ENCODE data around the gene ANXA4. TPM values are rescaled to one million over a fixed set of nuclear protein-coding genes. Genes with fewer than 3 reads are reported as not detected.
A peak's percentile ranks its signal among the peaks of the same experiment; 100 is the strongest.

The ANXA4 gene
- total RNA-seq, 3 donors from 2014 or later (not counting 1 experiment from before 2014, with no cell fraction given) = 44.6 to 63.6 (median 55.8) TPM

GRCh38 chr2:69789772-69790600, 48.1 kb downstream of the ANXA4 start:
- H3K36me3 ChIP-seq (ENCODE audit: control insufficient read depth, insufficient read depth, low read length) = peaks cover 4% of the 10 kb centered on the region
- intact Hi-C loops (cut with micrococcal nuclease) = no loop called here
- Mint-ChIP-seq H3K4me3 (peak overlapping the region; percentile 73), H3K27ac (peak overlapping the region; percentile 83 to 89), H3K27me3 (ENCODE audit: low read depth in 2 of 2) (no peaks in the 10 kb centered on the region), H3K9me3 (no peaks in the 10 kb centered on the region), H3K36me3 (no peaks in the 10 kb centered on the region), H3K4me1 (peaks cover 19 to 23% of the 10 kb centered on the region in 2 donors)
- DNase-seq (peak in 1 of 2 donors; percentile 20), ATAC-seq (peak; percentile 30 to 86 (median 53))
- 30% methylated on average over 6 of the region's 7 CpGs for WGBS (ENCODE audit: insufficient coverage)
- H3K27me3 ChIP-seq (ENCODE audit: control insufficient read depth, insufficient read depth, low read length) = no peaks in the 10 kb centered on the region
- peaks cover 13% of the 10 kb centered on the region for H3K4me1 ChIP-seq (ENCODE audit: control insufficient read depth, insufficient read depth, low read length)
- TF ChIP-seq CTCF (IDR thresholded peaks at IDR 0.05) = no peak
- peak overlapping the region; percentile 8 for H3K4me3 ChIP-seq (ENCODE audit: low read length)
- H3K27ac ChIP-seq (ENCODE audit: low read length) = peak overlapping the region; percentile 44
- H3K9me3 ChIP-seq (ENCODE audit: control insufficient read depth, insufficient read depth, low read length) = no peaks in the 10 kb centered on the region

- Mint-ChIP-seq H3K27ac (peak overlapping the region; percentile 83 to 89), H3K36me3 (no peaks in the 10 kb centered on the region)
- DNase-seq = no peak
Measured at GRCh38 chr2:69790601-69790959, 48.6 kb downstream of the ANXA4 start.

GRCh38 chr2:69791045-69791444, 49.1 kb downstream of the ANXA4 start:
- no peak for DNase-seq
- H3K27ac ChIP-seq (ENCODE audit: low read length) = no peak overlapping the region

More at GRCh38 chr2:69790601-69790959, 48.6 kb downstream of the ANXA4 start:
- Histone ChIP-seq H3K4me3 (ENCODE audit: low read length) (no peak overlapping the region), H3K4me1 (ENCODE audit: control insufficient read depth, insufficient read depth, low read length) (peaks cover 13% of the 10 kb centered on the region), H3K9me3 (ENCODE audit: control insufficient read depth, insufficient read depth, low read length) (no peaks in the 10 kb centered on the region), H3K27ac (ENCODE audit: low read length) (peak overlapping the region; percentile 44), H3K36me3 (ENCODE audit: control insufficient read depth, insufficient read depth, low read length) (peaks cover 4% of the 10 kb centered on the region), H3K27me3 (ENCODE audit: control insufficient read depth, insufficient read depth, low read length) (no peaks in the 10 kb centered on the region)
- ATAC-seq = no peak
- Mint-ChIP-seq H3K4me1 (peaks cover 19 to 23% of the 10 kb centered on the region in 2 donors), H3K9me3 (no peaks in the 10 kb centered on the region), H3K4me3 (peak overlapping the region; percentile 73), H3K27me3 (ENCODE audit: low read depth in 2 of 2) (no peaks in the 10 kb centered on the region)
- intact Hi-C loops (cut with micrococcal nuclease) = no loop called here
- 81% methylated on average over 1 of the region's 1 CpG for WGBS (ENCODE audit: insufficient coverage)
- no peak for TF ChIP-seq CTCF (IDR thresholded peaks at IDR 0.05)

More at GRCh38 chr2:69791045-69791444, 49.1 kb downstream of the ANXA4 start:
- Histone ChIP-seq H3K4me3 (ENCODE audit: low read length) (no peak overlapping the region), H3K4me1 (ENCODE audit: control insufficient read depth, insufficient read depth, low read length) (peaks cover 13% of the 10 kb centered on the region), H3K27me3 (ENCODE audit: control insufficient read depth, insufficient read depth, low read length) (no peaks in the 10 kb centered on the region), H3K36me3 (ENCODE audit: control insufficient read depth, insufficient read depth, low read length) (peaks cover 4% of the 10 kb centered on the region), H3K9me3 (ENCODE audit: control insufficient read depth, insufficient read depth, low read length) (no peaks in the 10 kb centered on the region)
- Mint-ChIP-seq H3K36me3 (no peaks in the 10 kb centered on the region), H3K9me3 (no peaks in the 10 kb centered on the region), H3K4me3 (no peak overlapping the region), H3K27me3 (ENCODE audit: low read depth in 2 of 2) (no peaks in the 10 kb centered on the region), H3K4me1 (peaks cover 19 to 23% of the 10 kb centered on the region in 2 donors), H3K27ac (peak overlapping the region in 1 of 2 donors; percentile 89)
- no peak for ATAC-seq
- TF ChIP-seq CTCF (IDR thresholded peaks at IDR 0.05) = no peak
- intact Hi-C loops (cut with micrococcal nuclease) = no loop called here

Measured in natural killer cell (primary cell).